OCI-LY1 (cell line): ENCODE data around the gene MED28.

ENCODE experiments used
- H2AFZ ChIP-seq: fragments of 200-600 bp; sonication (generic), shearing (Covaris generic); 2 replicates; pipeline ENCODE4 v1.6.0; 2014; ENCODE audit warnings: antibody characterized with exemption, mild to moderate bottlenecking, low read length
- H3F3A ChIP-seq: fragments of 200-600 bp; sonication (generic), shearing (Covaris generic); 2 replicates; pipeline ENCODE4 v1.6.0; 2014; ENCODE audit warnings: mild to moderate bottlenecking, antibody characterized with exemption, low read length, moderate library complexity; ENCODE audit not compliant: insufficient read depth
- H3K27ac ChIP-seq: fragments of 200-600 bp; sonication (generic); 2 replicates; pipeline ENCODE4 v1.5.1; 2014; ENCODE audit warnings: low read length, mixed run types, mild to moderate bottlenecking, low read depth; ENCODE audit not compliant: poor library complexity, severe bottlenecking
- H3K27me3 ChIP-seq: fragments of 200-600 bp; sonication (generic); 2 replicates; pipeline ENCODE4 v1.6.0; 2014; ENCODE audit warnings: antibody characterized with exemption, mild to moderate bottlenecking, low read length, moderate library complexity; ENCODE audit not compliant: insufficient read depth
- H3K36me3 ChIP-seq: fragments of 200-600 bp; sonication (generic); 2 replicates; pipeline ENCODE4 v1.6.1; 2014; ENCODE audit warnings: mild to moderate bottlenecking, antibody characterized with exemption, low read length, moderate library complexity, mixed read lengths; ENCODE audit not compliant: insufficient read depth
- H3K4me1 ChIP-seq: fragments of 200-600 bp; sonication (generic); 2 replicates; pipeline ENCODE4 v1.5.1; 2014; ENCODE audit warnings: mild to moderate bottlenecking, low read length, moderate library complexity; ENCODE audit not compliant: insufficient read depth, severe bottlenecking
- H3K4me2 ChIP-seq: fragments of 200-600 bp; sonication (generic), shearing (Covaris generic); 2 replicates; pipeline ENCODE4 v1.6.1; 2014; ENCODE audit warnings: low read length
- H3K4me3 ChIP-seq: fragments of 200-600 bp; sonication (generic); 2 replicates; pipeline ENCODE4 v1.5.1; 2014; ENCODE audit warnings: low read length, low read depth, mild to moderate bottlenecking, mixed read lengths; ENCODE audit not compliant: poor library complexity, severe bottlenecking
- H3K79me2 ChIP-seq: fragments of 200-600 bp; shearing (Covaris generic); 2 replicates; pipeline ENCODE4 v1.6.1; 2016; ENCODE audit warnings: mixed run types, low read length, mixed read lengths; ENCODE audit not compliant: insufficient read depth
- H3K9ac ChIP-seq: fragments of 200-600 bp; sonication (generic), shearing (Covaris generic); 2 replicates; pipeline ENCODE4 v1.6.1; 2014; ENCODE audit warnings: mild to moderate bottlenecking, low read length, mixed read lengths
- H3K9me2 ChIP-seq: fragments of 200-600 bp; sonication (generic), shearing (Covaris generic); 2 replicates; pipeline ENCODE4 v1.6.1; 2014; ENCODE audit warnings: low read depth, mild to moderate bottlenecking, low read length, mixed read lengths
- H3K9me3 ChIP-seq: fragments of 200-600 bp; shearing (Covaris generic); 2 replicates; pipeline ENCODE4 v1.6.1; 2014; ENCODE audit warnings: low read length, mixed read lengths
- H4K20me1 ChIP-seq: fragments of 200-600 bp; sonication (generic), shearing (Covaris generic); 2 replicates; pipeline ENCODE4 v1.6.0; 2016; ENCODE audit warnings: mild to moderate bottlenecking, low read length; ENCODE audit not compliant: insufficient read depth
- EZH2 ChIP-seq: fragments of 200-600 bp; sonication (generic), shearing (Covaris generic); IDR thresholded peaks from 2 replicates; pipeline ENCODE4 v1.8.0; 2017; ENCODE audit warnings: borderline replicate concordance, mixed run types, mild to moderate bottlenecking, antibody characterized with exemption, low read length, moderate library complexity, mixed read lengths
- TF ChIP-seq, protein P1 (sequence below): fragments of 200-600 bp; sonication (generic), shearing (Covaris generic); IDR thresholded peaks from 2 replicates; pipeline ENCODE4 v1.5.1; 2017; ENCODE audit warnings: mild to moderate bottlenecking, antibody characterized with exemption, low read length, moderate library complexity, mixed read lengths

The MED28 gene

DNA sequence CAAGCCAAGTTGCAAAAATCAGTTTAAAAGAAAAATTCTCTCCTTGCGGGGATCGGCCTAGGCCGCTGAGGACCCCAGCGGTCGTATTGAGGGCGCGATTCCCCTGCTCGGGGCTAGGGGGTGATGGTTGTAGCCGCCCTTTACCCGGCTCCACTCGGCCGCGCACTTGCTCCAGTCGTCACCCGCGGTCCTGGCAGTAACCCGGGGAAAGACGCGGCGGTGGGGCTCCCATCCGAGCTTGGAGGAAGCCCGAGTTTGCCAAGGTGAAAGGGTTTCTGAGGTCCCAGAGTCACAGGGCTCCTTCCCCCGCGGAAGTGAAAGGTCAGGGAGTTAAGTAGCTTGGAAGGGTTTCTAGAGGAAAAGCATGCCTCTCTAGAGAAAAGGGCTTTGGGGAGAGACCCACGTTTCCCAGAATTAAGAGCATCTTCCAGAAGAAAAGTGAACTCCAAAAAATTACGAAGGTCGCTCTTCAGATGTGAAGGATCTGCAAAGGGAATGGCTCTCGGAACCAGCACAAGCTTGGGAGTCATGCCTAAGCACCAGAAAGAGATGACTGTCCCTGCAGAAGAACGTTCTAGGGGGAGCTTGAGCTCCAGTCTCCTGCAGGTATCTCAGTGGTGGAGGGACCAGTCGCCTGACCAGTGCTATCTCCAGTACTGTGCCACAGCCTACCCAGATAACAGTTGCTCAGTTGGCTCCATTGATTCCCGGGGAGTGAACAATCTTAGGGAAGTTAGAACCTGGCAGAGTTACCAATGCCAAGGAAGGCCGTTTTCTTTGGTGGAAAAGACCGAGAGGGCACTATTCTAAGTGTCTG lies 36.6 kb upstream of the MED28 start:
- peaks cover 10% of the 10 kb centered on the region; the same call in 1 of the 2 replicates for H3K36me3 ChIP-seq
- peak overlapping the region; percentile 89 for H3K4me3 ChIP-seq
- no peaks in the 10 kb centered on the region for H3K27me3 ChIP-seq
- TF ChIP-seq, protein P1, sequence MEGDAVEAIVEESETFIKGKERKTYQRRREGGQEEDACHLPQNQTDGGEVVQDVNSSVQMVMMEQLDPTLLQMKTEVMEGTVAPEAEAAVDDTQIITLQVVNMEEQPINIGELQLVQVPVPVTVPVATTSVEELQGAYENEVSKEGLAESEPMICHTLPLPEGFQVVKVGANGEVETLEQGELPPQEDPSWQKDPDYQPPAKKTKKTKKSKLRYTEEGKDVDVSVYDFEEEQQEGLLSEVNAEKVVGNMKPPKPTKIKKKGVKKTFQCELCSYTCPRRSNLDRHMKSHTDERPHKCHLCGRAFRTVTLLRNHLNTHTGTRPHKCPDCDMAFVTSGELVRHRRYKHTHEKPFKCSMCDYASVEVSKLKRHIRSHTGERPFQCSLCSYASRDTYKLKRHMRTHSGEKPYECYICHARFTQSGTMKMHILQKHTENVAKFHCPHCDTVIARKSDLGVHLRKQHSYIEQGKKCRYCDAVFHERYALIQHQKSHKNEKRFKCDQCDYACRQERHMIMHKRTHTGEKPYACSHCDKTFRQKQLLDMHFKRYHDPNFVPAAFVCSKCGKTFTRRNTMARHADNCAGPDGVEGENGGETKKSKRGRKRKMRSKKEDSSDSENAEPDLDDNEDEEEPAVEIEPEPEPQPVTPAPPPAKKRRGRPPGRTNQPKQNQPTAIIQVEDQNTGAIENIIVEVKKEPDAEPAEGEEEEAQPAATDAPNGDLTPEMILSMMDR = peak; percentile 27; the same call in 1 of the 2 replicates
- no peak for TF ChIP-seq EZH2
- peak overlapping the region; percentile 40 for H3K27ac ChIP-seq
- H3F3A ChIP-seq = no peaks in the 10 kb centered on the region
- no peak overlapping the region for H2AFZ ChIP-seq
- H3K9me3 ChIP-seq = no peaks in the 10 kb centered on the region
- no peaks in the 10 kb centered on the region for H3K79me2 ChIP-seq
- H3K9ac ChIP-seq = peak overlapping the region; percentile 87
- H4K20me1 ChIP-seq = no peaks in the 10 kb centered on the region
- no peaks in the 10 kb centered on the region for H3K9me2 ChIP-seq
- H3K4me2 ChIP-seq = peak overlapping the region; percentile 99
- peaks cover 19% of the 10 kb centered on the region for H3K4me1 ChIP-seq

DNA sequence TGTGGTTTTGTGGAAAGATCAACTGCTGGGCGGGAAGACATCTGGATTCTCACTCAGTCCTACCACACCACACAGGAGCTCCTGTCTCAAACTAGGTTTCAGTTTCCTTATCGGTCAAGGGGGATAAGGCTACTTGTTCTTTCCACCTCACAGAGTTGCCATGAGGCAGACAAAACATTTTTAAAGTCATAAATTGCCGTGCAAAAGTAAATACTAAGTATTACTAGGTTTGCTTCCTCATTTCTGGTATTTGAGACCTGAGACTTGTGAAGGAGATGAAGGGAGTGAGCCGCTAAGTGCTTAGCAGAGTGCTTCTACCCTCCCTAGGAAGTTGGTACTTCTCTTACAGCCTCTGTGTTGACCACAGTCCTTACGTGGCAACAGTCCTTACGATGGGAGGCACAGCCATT lies 36.0 kb upstream of the MED28 start:
- Histone ChIP-seq H3K9me2 (no peaks in the 10 kb centered on the region), H3K9ac (peak overlapping the region; percentile 87), H3K4me1 (peaks cover 19% of the 10 kb centered on the region), H3K9me3 (no peaks in the 10 kb centered on the region), H4K20me1 (no peaks in the 10 kb centered on the region), H3K79me2 (no peaks in the 10 kb centered on the region), H3K4me2 (peak overlapping the region; percentile 99), H3F3A (no peaks in the 10 kb centered on the region), H3K36me3 (peaks cover 16% of the 10 kb centered on the region; the same call in 1 of the 2 replicates), H3K4me3 (peak overlapping the region; percentile 89), H3K27me3 (no peaks in the 10 kb centered on the region), H2AFZ (no peak overlapping the region), H3K27ac (no peak overlapping the region)
- TF ChIP-seq, protein P1 = no peak
- TF ChIP-seq EZH2 = no peak

DNA sequence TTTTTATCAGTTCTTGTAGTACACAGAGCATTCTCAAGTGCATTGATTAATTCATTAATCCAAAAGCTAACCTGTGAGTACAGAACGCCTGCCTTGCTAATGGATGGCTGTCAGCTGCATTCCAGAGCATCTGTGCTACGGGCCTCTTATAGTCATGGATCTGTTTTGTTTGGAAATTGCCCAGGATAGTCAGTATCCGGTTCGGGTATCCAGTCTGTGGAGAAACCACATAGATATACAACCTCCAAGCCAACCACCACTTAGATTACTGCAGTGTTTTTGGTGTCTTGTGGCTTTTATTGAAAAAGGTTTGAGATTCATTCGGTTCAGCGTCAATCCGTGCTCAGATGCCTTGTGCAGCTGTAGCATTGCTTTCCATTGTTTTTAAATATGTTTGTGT lies 33.5 kb upstream of the MED28 start:
- Histone ChIP-seq H3K27ac (no peak overlapping the region), H3K79me2 (no peaks in the 10 kb centered on the region), H2AFZ (no peak overlapping the region), H4K20me1 (no peaks in the 10 kb centered on the region), H3K27me3 (no peaks in the 10 kb centered on the region), H3K4me2 (no peak overlapping the region), H3F3A (no peaks in the 10 kb centered on the region), H3K9me2 (no peaks in the 10 kb centered on the region), H3K9me3 (no peaks in the 10 kb centered on the region), H3K9ac (no peak overlapping the region), H3K4me1 (peaks cover 19% of the 10 kb centered on the region), H3K4me3 (no peak overlapping the region), H3K36me3 (peaks cover 38% of the 10 kb centered on the region)
- no peak for TF ChIP-seq EZH2
- TF ChIP-seq, protein P1 = no peak
